Nephron (organoid): ENCODE results near the gene CLDN6.
A peak's percentile ranks its signal among the peaks of the same experiment; 100 is the strongest.

ENCODE experiments used
- H3K27ac Mint-ChIP-seq, 3 experiments: 2 replicates each; pipeline ENCODE4 v1.8.0; 2020; ENCODE audit warnings: mixed read lengths in 3 of 3, mild to moderate bottlenecking in 2 of 3, moderate library complexity in 1 of 3
- H3K27me3 Mint-ChIP-seq: 2 replicates; pipeline ENCODE4 v1.8.0; 2021; ENCODE audit warnings: low read depth, mild to moderate bottlenecking, moderate library complexity, mixed read lengths
- H3K36me3 Mint-ChIP-seq: 2 replicates; pipeline ENCODE4 v1.8.0; 2020; ENCODE audit warnings: low read depth, mixed read lengths
- H3K4me1 Mint-ChIP-seq: 2 replicates; pipeline ENCODE4 v1.8.0; 2020; ENCODE audit warnings: mixed read lengths
- H3K4me3 Mint-ChIP-seq, 3 experiments: 2 replicates each; pipeline ENCODE4 v1.8.0; 2020; ENCODE audit warnings: mild to moderate bottlenecking in 3 of 3, mixed read lengths in 3 of 3, moderate library complexity in 2 of 3
- H3K9me3 Mint-ChIP-seq: 2 replicates; pipeline ENCODE4 v1.8.0; 2020; ENCODE audit warnings: mixed read lengths
- CTCF ChIP-seq, 3 experiments: fragments of 200-600 bp; sonication (generic); IDR thresholded peaks; one replicate each; pipeline ENCODE4 v1.5.0; 2021; ENCODE audit warnings: antibody characterized with exemption in 3 of 3; ENCODE audit not compliant: unreplicated experiment in 3 of 3

Gene CLDN6

GRCh38 chr16:2980227-2981176 is 37.5 kb downstream of the CLDN6 start, which contains the start of gene PKMYT1:
Gene PKMYT1 (minus strand): TSS chr16:2980446. CDS start chr16:2979657, 789 bp downstream.
- H3K27ac Mint-ChIP-seq: peak within 1 kb of the TSS; percentile 78 to 88 (median 84)
- no peak for TF ChIP-seq CTCF (IDR thresholded peaks at IDR 0.05; ENCODE audit: unreplicated experiment in 3 of 3)
- peaks cover 22% of the 10 kb centered on the region for H3K4me1 Mint-ChIP-seq
- H3K9me3 Mint-ChIP-seq: no peaks in the 10 kb centered on the region
- no peaks in the 10 kb centered on the region for H3K36me3 Mint-ChIP-seq
- H3K4me3 Mint-ChIP-seq: peak within 1 kb of the TSS; percentile 83 to 93 (median 84)
- H3K27me3 Mint-ChIP-seq: peaks cover 8% of the 10 kb centered on the region

- no peak for TF ChIP-seq CTCF (IDR thresholded peaks at IDR 0.05; ENCODE audit: unreplicated experiment in 3 of 3)
- Mint-ChIP-seq H3K27ac (no peak overlapping the region), H3K27me3 (peaks cover 8% of the 10 kb centered on the region)
These were observed 38.2 kb downstream of the CLDN6 start for GRCh38 chr16:2979669-2980226.

GRCh38 chr16:2977440-2977839 is 40.5 kb downstream of the CLDN6 start:
- no peak for TF ChIP-seq CTCF (IDR thresholded peaks at IDR 0.05; ENCODE audit: unreplicated experiment in 3 of 3)
- Mint-ChIP-seq H3K27ac (no peak overlapping the region), H3K4me1 (peaks cover 25% of the 10 kb centered on the region)

More at GRCh38 chr16:2979669-2980226, 38.2 kb downstream of the CLDN6 start:
- Mint-ChIP-seq H3K9me3 (no peaks in the 10 kb centered on the region), H3K36me3 (no peaks in the 10 kb centered on the region), H3K4me3 (peak overlapping the region; percentile 79 to 86 (median 82)), H3K4me1 (peaks cover 22% of the 10 kb centered on the region)

GRCh38 chr16:2976673-2977072 is 41.3 kb downstream of the CLDN6 start:
- no peak for TF ChIP-seq CTCF (IDR thresholded peaks at IDR 0.05; ENCODE audit: unreplicated experiment in 3 of 3)
- no peak overlapping the region for H3K27ac Mint-ChIP-seq
- no peaks in the 10 kb centered on the region for H3K9me3 Mint-ChIP-seq
- no peaks in the 10 kb centered on the region for H3K36me3 Mint-ChIP-seq
- peak overlapping the region; percentile 29 to 68 (median 61) for H3K4me3 Mint-ChIP-seq
- peaks cover 3% of the 10 kb centered on the region for H3K27me3 Mint-ChIP-seq
- peaks cover 24% of the 10 kb centered on the region for H3K4me1 Mint-ChIP-seq

More at GRCh38 chr16:2977440-2977839, 40.5 kb downstream of the CLDN6 start:
- Mint-ChIP-seq H3K27me3 (peaks cover 5% of the 10 kb centered on the region), H3K9me3 (no peaks in the 10 kb centered on the region), H3K36me3 (no peaks in the 10 kb centered on the region), H3K4me3 (peak overlapping the region in 2 of 3 experiments; percentile 29 to 68)

- peaks cover 19% of the 10 kb centered on the region for H3K4me1 Mint-ChIP-seq
- no peaks in the 10 kb centered on the region for H3K27me3 Mint-ChIP-seq
- no peak for TF ChIP-seq CTCF (IDR thresholded peaks at IDR 0.05; ENCODE audit: unreplicated experiment in 3 of 3)
- no peaks in the 10 kb centered on the region for H3K36me3 Mint-ChIP-seq
- H3K9me3 Mint-ChIP-seq: no peaks in the 10 kb centered on the region
- peak overlapping the region in 1 of 3 experiments; percentile 41 for H3K4me3 Mint-ChIP-seq
- no peak overlapping the region for H3K27ac Mint-ChIP-seq
These were observed 41.8 kb downstream of the CLDN6 start for GRCh38 chr16:2976201-2976600.
